ENCODE results near the gene SET. TPM values are rescaled to one million over a fixed set of nuclear protein-coding genes. Genes with fewer than 3 reads are reported as not detected.
A peak's percentile ranks its signal among the peaks of the same experiment; 100 is the strongest.
"Not testable (repeated sequence)": the region's sequence is repeated elsewhere in the genome, so short reads cannot be mapped to it uniquely, and the experiment has no call there.

Gene SET
- total RNA-seq, 1 experiment from 2014 or later, result 422 TPM

- ATAC-seq (no peak), DNase-seq (ENCODE audit: low read depth, low spot score) (no peak)
- H3K4me1 ChIP-seq (ENCODE audit: control insufficient read depth, insufficient read depth, low read length), result peaks cover 3% of the 10 kb centered on the region; the same call in 1 of the 2 replicates
- in situ Hi-C loops (cut with HindIII; ENCODE audit: low pct_unique_long_range_greater_than_20kb, low sequenced_read_pairs) (no loop called here), intact Hi-C loops (cut with micrococcal nuclease; ENCODE audit: unreplicated experiment) (no loop called here)
- ChIA-PET CTCF (no interaction called here), POLR2A (no interaction called here)
- H3K27me3 ChIP-seq (ENCODE audit: control insufficient read depth, insufficient read depth, low read length), result no peaks in the 10 kb centered on the region
- TF ChIP-seq SIN3A (IDR thresholded peaks at IDR 0.05; ENCODE audit: borderline replicate concordance, insufficient read depth, low read depth, low read length) (no peak), TCF7L2 (IDR thresholded peaks at IDR 0.05; ENCODE audit: low read depth, low read length) (no peak), POLR2AphosphoS5 (IDR thresholded peaks at IDR 0.05; ENCODE audit: low read depth, low read length) (no peak)
- TF ChIP-seq, protein P1, sequence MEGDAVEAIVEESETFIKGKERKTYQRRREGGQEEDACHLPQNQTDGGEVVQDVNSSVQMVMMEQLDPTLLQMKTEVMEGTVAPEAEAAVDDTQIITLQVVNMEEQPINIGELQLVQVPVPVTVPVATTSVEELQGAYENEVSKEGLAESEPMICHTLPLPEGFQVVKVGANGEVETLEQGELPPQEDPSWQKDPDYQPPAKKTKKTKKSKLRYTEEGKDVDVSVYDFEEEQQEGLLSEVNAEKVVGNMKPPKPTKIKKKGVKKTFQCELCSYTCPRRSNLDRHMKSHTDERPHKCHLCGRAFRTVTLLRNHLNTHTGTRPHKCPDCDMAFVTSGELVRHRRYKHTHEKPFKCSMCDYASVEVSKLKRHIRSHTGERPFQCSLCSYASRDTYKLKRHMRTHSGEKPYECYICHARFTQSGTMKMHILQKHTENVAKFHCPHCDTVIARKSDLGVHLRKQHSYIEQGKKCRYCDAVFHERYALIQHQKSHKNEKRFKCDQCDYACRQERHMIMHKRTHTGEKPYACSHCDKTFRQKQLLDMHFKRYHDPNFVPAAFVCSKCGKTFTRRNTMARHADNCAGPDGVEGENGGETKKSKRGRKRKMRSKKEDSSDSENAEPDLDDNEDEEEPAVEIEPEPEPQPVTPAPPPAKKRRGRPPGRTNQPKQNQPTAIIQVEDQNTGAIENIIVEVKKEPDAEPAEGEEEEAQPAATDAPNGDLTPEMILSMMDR (IDR thresholded peaks at IDR 0.05), result no peak
- no TSS peak for BruUV-seq (replicated peaks)
- H3K27ac ChIP-seq (ENCODE audit: low read length), result peak overlapping the region; percentile 97; the same call in 1 of the 2 replicates
- H3K4me3 ChIP-seq (ENCODE audit: low read depth in 2 of 2, low read length in 2 of 2), result no peak overlapping the region
- no peaks in the 10 kb centered on the region; the same call in 1 of the 2 replicates for H3K36me3 ChIP-seq (ENCODE audit: control insufficient read depth, insufficient read depth, low read length)
- no peaks in the 10 kb centered on the region for H3K9me3 ChIP-seq (ENCODE audit: control insufficient read depth, insufficient read depth, low read depth, low read length)
Observed at GRCh38 chr9:128657796-128658195, 31.2 kb upstream of the SET start.

DNA sequence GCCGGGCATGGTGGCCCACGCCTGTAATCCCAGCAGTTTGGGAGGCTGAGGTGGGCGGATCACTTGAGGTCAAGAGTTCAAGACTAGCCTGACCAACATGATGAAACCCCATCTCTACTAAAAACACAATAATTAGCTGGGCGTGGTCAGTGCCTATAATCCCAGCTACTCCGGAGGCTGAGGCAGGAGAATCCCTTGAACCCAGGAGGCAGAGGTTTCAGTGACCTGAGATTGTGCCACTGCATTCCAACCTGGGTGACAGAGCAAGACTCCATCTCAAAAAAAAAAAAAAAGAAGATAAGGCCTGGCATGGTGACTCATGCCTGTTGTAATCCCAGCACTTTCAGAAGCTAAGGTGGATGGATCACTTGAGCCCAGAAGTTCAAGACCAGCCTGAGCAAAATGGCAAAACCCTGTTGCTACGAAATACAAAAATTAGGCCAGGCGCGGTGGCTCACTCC is 22.5 kb upstream of the SET start:
- POLR2A ChIA-PET; H3K36me3 ChIP-seq (ENCODE audit: control insufficient read depth, insufficient read depth, low read length); in situ Hi-C loops (cut with HindIII; ENCODE audit: low pct_unique_long_range_greater_than_20kb, low sequenced_read_pairs); ATAC-seq; BruUV-seq (replicated peaks); H3K9me3 ChIP-seq (ENCODE audit: control insufficient read depth, insufficient read depth, low read depth, low read length); H3K4me1 ChIP-seq (ENCODE audit: control insufficient read depth, insufficient read depth, low read length); H3K27ac ChIP-seq (ENCODE audit: low read length); intact Hi-C loops (cut with micrococcal nuclease; ENCODE audit: unreplicated experiment); CTCF ChIA-PET; DNase-seq (ENCODE audit: low read depth, low spot score); H3K4me3 ChIP-seq (ENCODE audit: low read depth in 2 of 2, low read length in 2 of 2); H3K27me3 ChIP-seq (ENCODE audit: control insufficient read depth, insufficient read depth, low read length): not testable (repeated sequence)

DNA sequence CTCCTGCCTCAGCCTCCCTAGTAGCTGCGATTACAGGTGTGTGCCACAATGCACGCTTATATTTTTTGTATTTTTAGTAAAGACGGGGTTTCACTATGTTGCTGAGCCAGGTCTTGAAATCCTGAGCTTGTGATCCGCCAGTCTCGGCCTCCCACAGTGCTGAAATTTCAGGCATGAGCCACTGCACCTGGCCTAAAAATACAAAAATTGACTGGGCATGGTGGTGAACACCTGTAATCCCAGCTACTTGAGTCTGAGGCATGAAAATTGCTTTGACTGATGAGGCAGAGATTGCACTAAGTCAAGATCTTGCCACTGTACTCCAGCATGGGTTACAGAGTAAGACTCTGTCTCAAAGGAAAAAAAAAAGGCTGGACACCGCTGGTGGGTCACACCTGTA is 19.2 kb upstream of the SET start:
- in situ Hi-C loops (cut with HindIII; ENCODE audit: low pct_unique_long_range_greater_than_20kb, low sequenced_read_pairs), result no loop called here
- ChIA-PET CTCF (no interaction called here), POLR2A (no interaction called here)
- H3K36me3 ChIP-seq (ENCODE audit: control insufficient read depth, insufficient read depth, low read length), result no peaks in the 10 kb centered on the region
- BruUV-seq (replicated peaks), result no TSS peak
- TF ChIP-seq SIN3A (IDR thresholded peaks at IDR 0.05; ENCODE audit: borderline replicate concordance, insufficient read depth, low read depth, low read length) (no peak), POLR2AphosphoS5 (IDR thresholded peaks at IDR 0.05; ENCODE audit: low read depth, low read length) (no peak), REST (IDR thresholded peaks at IDR 0.05; ENCODE audit: insufficient read depth in 1 of 2, low read depth in 2 of 2, low read length in 1 of 2) (no peak), TCF7L2 (IDR thresholded peaks at IDR 0.05; ENCODE audit: low read depth, low read length) (no peak)
- TF ChIP-seq, protein P1 (IDR thresholded peaks at IDR 0.05), result no peak
- no peaks in the 10 kb centered on the region for H3K4me1 ChIP-seq (ENCODE audit: control insufficient read depth, insufficient read depth, low read length)
- no peaks in the 10 kb centered on the region for H3K9me3 ChIP-seq (ENCODE audit: control insufficient read depth, insufficient read depth, low read depth, low read length)
- H3K4me3 ChIP-seq (ENCODE audit: low read depth in 2 of 2, low read length in 2 of 2), result no peak overlapping the region
- DNase-seq (ENCODE audit: low read depth, low spot score) (no peak), ATAC-seq (no peak)
- no peaks in the 10 kb centered on the region for H3K27me3 ChIP-seq (ENCODE audit: control insufficient read depth, insufficient read depth, low read length)
- H3K27ac ChIP-seq (ENCODE audit: low read length), result no peak overlapping the region
- intact Hi-C loops (cut with micrococcal nuclease; ENCODE audit: unreplicated experiment), result no loop called here
